ENCODE results near the gene NBPF26. TPM values are rescaled to one million over a fixed set of nuclear protein-coding genes. Genes with fewer than 3 reads are reported as not detected.
"Not testable (repeated sequence)": the region's sequence is repeated elsewhere in the genome, so short reads cannot be mapped to it uniquely, and the experiment has no call there.

Gene NBPF26
- total and polyA plus RNA-seq, 8 donors = 4.3 to 25.1 (median 9.2) TPM

- H3K9me3 ChIP-seq; H3K27ac ChIP-seq; H3K36me3 ChIP-seq; H3K4me3 ChIP-seq; H3K27me3 ChIP-seq; ATAC-seq; H3K4me1 ChIP-seq; intact Hi-C loops (cut with DNase I); FAIRE-seq; DNase-seq: not testable (repeated sequence)
- whole genome bisulfite sequencing, 2 donors = 83 to 85% methylated on average over 1 to 2 of the region's 2 CpGs
These were observed 134.4 kb downstream of the NBPF26 start for GRCh38 chr1:120858144-120858543.

- 80 to 91% methylated on average over 3 of the region's 8 CpGs for WGBS, 2 donors
- H3K4me3 ChIP-seq; FAIRE-seq; H3K27ac ChIP-seq; H3K4me1 ChIP-seq; H3K27me3 ChIP-seq; ATAC-seq; H3K36me3 ChIP-seq; H3K9me3 ChIP-seq; intact Hi-C loops (cut with DNase I); DNase-seq: not testable (repeated sequence)
These were observed 136.0 kb downstream of the NBPF26 start for GRCh38 chr1:120859615-120860234.

GRCh38 chr1:120878206-120878605 lies 154.5 kb downstream of the NBPF26 start:
- H3K36me3 ChIP-seq; H3K4me1 ChIP-seq; H3K4me3 ChIP-seq; H3K27ac ChIP-seq; ATAC-seq; H3K9me3 ChIP-seq; DNase-seq; FAIRE-seq; H3K27me3 ChIP-seq; intact Hi-C loops (cut with DNase I): not testable (repeated sequence)

- FAIRE-seq; H3K27ac ChIP-seq; DNase-seq; ATAC-seq; intact Hi-C loops (cut with DNase I); H3K4me1 ChIP-seq; H3K27me3 ChIP-seq; H3K36me3 ChIP-seq; H3K4me3 ChIP-seq; H3K9me3 ChIP-seq: not testable (repeated sequence)
- WGBS, 2 donors = 73% methylated on average over 1 of the region's 1 CpG; no CpG with 5 or more reads in 1 of the 2 donors
These were observed 156.3 kb downstream of the NBPF26 start for GRCh38 chr1:120880056-120880455.

GRCh38 chr1:120881934-120882333 lies 158.2 kb downstream of the NBPF26 start:
- H3K36me3 ChIP-seq; H3K27ac ChIP-seq; H3K4me3 ChIP-seq; H3K9me3 ChIP-seq; intact Hi-C loops (cut with DNase I); DNase-seq; FAIRE-seq; H3K27me3 ChIP-seq; ATAC-seq; H3K4me1 ChIP-seq: not testable (repeated sequence)

Other genes with a start within 250 kb of the NBPF26 start
- gene PPIAL4A, start 165.8 kb downstream of the NBPF26 start, total RNA-seq = not detected
- not detected for gene PPIAL4A, start 165.8 kb downstream of the NBPF26 start, polyA plus RNA-seq

Measured in pancreas (tissue), 10 donors.